Omental fat pad (tissue), 4 donors: Measurements from ENCODE around the gene CPA4. TPM values are rescaled to one million over a fixed set of nuclear protein-coding genes. Genes with fewer than 3 reads are reported as not detected.

ENCODE experiments used
- ATAC-seq: fragments of 150-250 bp; one replicate; pipeline ENCODE4 v1.9.1; 2016; ENCODE audit warnings: mild to moderate bottlenecking, moderate library complexity; ENCODE audit not compliant: low FRiP score
- DNase-seq: peaks from one replicate; pipeline ENCODE4 v3.0.0-alpha.2; 2019; ENCODE audit warnings: low spot score
- CTCF ChIP-seq, 3 donors: fragments of 450-650 bp; IDR thresholded peaks; one replicate each; pipeline ENCODE4 v1.5.1; 2016 to 2017; ENCODE audit warnings: antibody characterized with exemption in 3 of 3, mild to moderate bottlenecking in 3 of 3, moderate library complexity in 2 of 3
- total RNA-seq, 4 donors: library from RNA; depleted of rRNA; stranded (reverse); fragments of >200 nt; gene quantifications; one replicate each; pipeline ENCODE4 v1.1.0, GENCODE V29; 2016

The CPA4 gene
- total RNA-seq, 4 donors from 2014 or later: 3.0 to 9.7 (median 4.1) TPM; not detected in 1

- no peak for ATAC-seq
Measured at GRCh38 chr7:130369831-130370550, 77.0 kb downstream of the CPA4 start.

GRCh38 chr7:130371046-130371445 is 78.1 kb downstream of the CPA4 start:
- peak; percentile 68 for DNase-seq
- no peak for TF ChIP-seq CTCF (IDR thresholded peaks at IDR 0.05)
- ATAC-seq: no peak

More at GRCh38 chr7:130369831-130370550, 77.0 kb downstream of the CPA4 start:
- DNase-seq: no peak
- TF ChIP-seq CTCF (IDR thresholded peaks at IDR 0.05): no peak

- DNase-seq (no peak), ATAC-seq (no peak)
- TF ChIP-seq CTCF (IDR thresholded peaks at IDR 0.05): no peak
Measured at GRCh38 chr7:130372402-130373165, 79.6 kb downstream of the CPA4 start.

Other genes starting within 250 kb of the CPA4 start
- 10 to 100 TPM in 1 of 4 donors, 1 to 10 TPM in 3; 6.7 to 10.0 (median 8.6) TPM for gene ZC3HC1, start 241.8 kb upstream of the CPA4 start, total RNA-seq
- gene KLHDC10, start 222.6 kb upstream of the CPA4 start, total RNA-seq: 10 to 100 TPM; 20.0 to 25.9 (median 23.8) TPM
- 10 to 100 TPM in 3 of 4 donors, 1 to 10 TPM in 1; 8.9 to 17.2 (median 10.6) TPM for gene TMEM209, start 87.8 kb upstream of the CPA4 start, total RNA-seq
- under 1 TPM in 1 of 4 donors, not detected in 3; 0.44 TPM for gene SSMEM1, start 85.3 kb upstream of the CPA4 start, total RNA-seq
- gene CPA2, start 26.3 kb upstream of the CPA4 start, total RNA-seq: under 1 TPM in 1 of 4 donors, not detected in 3; 0.88 TPM
- not detected for gene CPA5, start 51.7 kb downstream of the CPA4 start, total RNA-seq
- gene CPA1, start 87.3 kb downstream of the CPA4 start, total RNA-seq: 1 to 10 TPM in 3 of 4 donors, not detected in 1; 2.0 to 4.5 (median 2.3) TPM
- 10 to 100 TPM in 1 of 4 donors, 1 to 10 TPM in 3; 6.8 to 11.8 (median 8.5) TPM for gene CEP41, start 147.9 kb downstream of the CPA4 start, total RNA-seq
- gene MEST, start 198.9 kb downstream of the CPA4 start, total RNA-seq: 100 to 1,000 TPM in 3 of 4 donors, 10 to 100 TPM in 1; 64.0 to 953 (median 201) TPM